ENCODE measurements around the gene IL3.

The IL3 gene

GRCh38 chr5:132074091-132074771 is 13.8 kb downstream of the IL3 start:
- no peak for DNase-seq

- no peak for DNase-seq
Measured at GRCh38 chr5:132074772-132075718, 14.6 kb downstream of the IL3 start.

- DNase-seq = no peak
Measured at GRCh38 chr5:132075719-132076077, 15.2 kb downstream of the IL3 start.

GRCh38 chr5:132076202-132076830 is 15.9 kb downstream of the IL3 start:
- no peak for DNase-seq

GRCh38 chr5:132076983-132077382 is 16.5 kb downstream of the IL3 start:
- no peak for DNase-seq

- no peak for DNase-seq
Measured at GRCh38 chr5:132079081-132079480, 18.6 kb downstream of the IL3 start.

GRCh38 chr5:132079619-132080018 is 19.2 kb downstream of the IL3 start:
- no peak for DNase-seq

GRCh38 chr5:132080595-132080994 is 20.1 kb downstream of the IL3 start:
- no peak for DNase-seq

- DNase-seq = no peak
Measured at GRCh38 chr5:132081458-132081857, 21.0 kb downstream of the IL3 start.

- DNase-seq = no peak
Measured at GRCh38 chr5:132082329-132083023, 22.0 kb downstream of the IL3 start.

GRCh38 chr5:132083071-132083678 is 22.7 kb downstream of the IL3 start:
- DNase-seq = no peak

GRCh38 chr5:132085686-132086085 is 25.2 kb downstream of the IL3 start:
- DNase-seq = no peak

GRCh38 chr5:132086277-132086794 is 25.9 kb downstream of the IL3 start:
- DNase-seq = peak; percentile 26

GRCh38 chr5:132087176-132087575 is 26.7 kb downstream of the IL3 start:
- no peak for DNase-seq

- no peak for DNase-seq
Measured at GRCh38 chr5:132087661-132088060, 27.2 kb downstream of the IL3 start.

GRCh38 chr5:132089363-132089762 is 28.9 kb downstream of the IL3 start:
- DNase-seq = no peak

GRCh38 chr5:132090107-132090506 is 29.7 kb downstream of the IL3 start:
- DNase-seq = peak; percentile 22

GRCh38 chr5:132093271-132093670 is 32.8 kb downstream of the IL3 start:
- peak; percentile 79 for DNase-seq

GRCh38 chr5:132094393-132095076 is 34.1 kb downstream of the IL3 start:
- no peak for DNase-seq

- no peak for DNase-seq
Measured at GRCh38 chr5:132095077-132095410, 34.6 kb downstream of the IL3 start.

GRCh38 chr5:132095424-132095972 is 35.0 kb downstream of the IL3 start:
- no peak for DNase-seq

- no peak for DNase-seq
Measured at GRCh38 chr5:132096904-132097303, 36.4 kb downstream of the IL3 start.
